Smooth muscle cell (in vitro differentiated cells): ENCODE results near the gene TMEM43. TPM values are rescaled to one million over a fixed set of nuclear protein-coding genes. Genes with fewer than 3 reads are reported as not detected.

Source experiments
- DNase-seq: peaks from one replicate; lab custom pipeline; 2025; ENCODE audit not compliant: unreplicated experiment; lab: John Stamatoyannopoulos, UW
- H2AFZ ChIP-seq: fragments of 200-600 bp; sonication (generic); 2 replicates; pipeline ENCODE4 v1.6.0; 2016; ENCODE audit warnings: antibody characterized with exemption, low read depth, mild to moderate bottlenecking
- H3F3A ChIP-seq: fragments of 200-600 bp; sonication (generic); 2 replicates; pipeline ENCODE4 v1.6.0; 2017; ENCODE audit warnings: antibody characterized with exemption, low read depth
- H3K27ac ChIP-seq: fragments of 200-600 bp; sonication (generic); 2 replicates; pipeline ENCODE4 v1.5.1; 2016; ENCODE audit warnings: low read depth, mild to moderate bottlenecking
- H3K27me3 ChIP-seq: fragments of 200-600 bp; sonication (generic); 2 replicates; pipeline ENCODE4 v1.6.1; 2016; ENCODE audit warnings: low read depth, mild to moderate bottlenecking
- H3K36me3 ChIP-seq: fragments of 200-600 bp; sonication (generic); 2 replicates; pipeline ENCODE4 v1.5.1; 2016; ENCODE audit warnings: low read depth
- H3K4me1 ChIP-seq: fragments of 200-600 bp; sonication (generic); 2 replicates; pipeline ENCODE4 v1.5.1; 2016; ENCODE audit warnings: low read depth
- H3K4me2 ChIP-seq: fragments of 200-600 bp; sonication (generic); 2 replicates; pipeline ENCODE4 v1.6.0; 2016; ENCODE audit warnings: mild to moderate bottlenecking
- H3K4me3 ChIP-seq: fragments of 200-600 bp; sonication (generic); 2 replicates; pipeline ENCODE4 v1.5.1; 2016; ENCODE audit warnings: mild to moderate bottlenecking
- H3K79me2 ChIP-seq: fragments of 200-600 bp; sonication (generic); 2 replicates; pipeline ENCODE4 v1.6.0; 2016; ENCODE audit warnings: low read depth, mild to moderate bottlenecking
- H3K9ac ChIP-seq: fragments of 200-600 bp; sonication (generic); 2 replicates; pipeline ENCODE4 v1.6.0; 2016; ENCODE audit warnings: low read depth
- H3K9me3 ChIP-seq: fragments of 200-600 bp; sonication (generic); replicated peaks from 2 replicates; pipeline ENCODE4 v1.5.1; 2016; ENCODE audit warnings: low read depth
- H4K20me1 ChIP-seq: fragments of 200-600 bp; sonication (generic); 2 replicates; pipeline ENCODE4 v1.6.0; 2016; ENCODE audit warnings: low read depth
- CTCF ChIP-seq: fragments of 200-600 bp; sonication (generic); IDR thresholded peaks from 2 replicates; pipeline ENCODE4 v1.5.1; 2017; ENCODE audit warnings: borderline replicate concordance, mild to moderate bottlenecking, antibody characterized with exemption; ENCODE audit not compliant: insufficient read depth, poor library complexity, severe bottlenecking
- WGBS: methylation state at CpG from one replicate; pipeline ENCODE4 v1.1.7; 2016; ENCODE audit warnings: low lambda C conversion rate; 5-methylcytosine and 5-hydroxymethylcytosine counted together
- polyA plus RNA-seq: library from polyadenylated mRNA; unstranded; fragments of >200 nt; fragmentation: Nextera tagmentation; extraction: Ambion mirVana; gene quantifications from 2 replicates; pipeline ENCODE4 v1.2.1, GENCODE V29; 2016
- total RNA-seq: library from RNA; depleted of rRNA; stranded (reverse); fragments of >200 nt; gene quantifications from 2 replicates; pipeline ENCODE4 v1.2.3, GENCODE V29; 2014

The TMEM43 gene
- total and polyA plus RNA-seq, 2 experiments from 2014 or later: 60.1 to 81.1 TPM

DNA sequence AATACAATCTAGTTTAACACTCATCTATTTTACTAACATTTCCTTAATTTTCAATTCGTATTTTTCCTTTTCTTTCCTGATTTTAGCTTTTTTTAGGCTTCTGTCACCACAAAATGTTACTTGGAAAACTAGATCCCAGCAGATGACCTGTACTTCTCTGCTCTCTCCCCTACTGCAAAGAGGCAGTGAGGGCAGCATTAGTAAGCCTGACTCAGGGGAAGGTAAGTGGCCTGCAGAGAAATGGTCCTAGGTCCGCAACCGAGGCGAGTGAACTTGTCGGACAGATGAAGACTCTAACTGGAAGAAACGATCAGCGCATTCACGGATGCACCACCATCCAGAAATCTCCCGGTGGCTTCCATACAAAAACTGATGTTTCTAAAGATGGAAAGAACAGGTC is 20.4 kb downstream of the TMEM43 start:
- no peak overlapping the region for H3K4me3 ChIP-seq
- H3K36me3 ChIP-seq: no peaks in the 10 kb centered on the region
- H3K9me3 ChIP-seq: no peaks in the 10 kb centered on the region
- H3K9ac ChIP-seq: peak overlapping the region; percentile 97
- DNase-seq: no peak
- H2AFZ ChIP-seq: no peak overlapping the region
- H3K4me2 ChIP-seq: peak overlapping the region; percentile 82
- H3K27me3 ChIP-seq: no peaks in the 10 kb centered on the region
- H3K27ac ChIP-seq: peak overlapping the region; percentile 100
- TF ChIP-seq CTCF: no peak
- H3K79me2 ChIP-seq: no peaks in the 10 kb centered on the region
- no peaks in the 10 kb centered on the region for H4K20me1 ChIP-seq
- H3F3A ChIP-seq: peaks cover 25% of the 10 kb centered on the region
- WGBS: 91% methylated on average over 9 of the region's 9 CpGs
- peaks cover 11% of the 10 kb centered on the region for H3K4me1 ChIP-seq

DNA sequence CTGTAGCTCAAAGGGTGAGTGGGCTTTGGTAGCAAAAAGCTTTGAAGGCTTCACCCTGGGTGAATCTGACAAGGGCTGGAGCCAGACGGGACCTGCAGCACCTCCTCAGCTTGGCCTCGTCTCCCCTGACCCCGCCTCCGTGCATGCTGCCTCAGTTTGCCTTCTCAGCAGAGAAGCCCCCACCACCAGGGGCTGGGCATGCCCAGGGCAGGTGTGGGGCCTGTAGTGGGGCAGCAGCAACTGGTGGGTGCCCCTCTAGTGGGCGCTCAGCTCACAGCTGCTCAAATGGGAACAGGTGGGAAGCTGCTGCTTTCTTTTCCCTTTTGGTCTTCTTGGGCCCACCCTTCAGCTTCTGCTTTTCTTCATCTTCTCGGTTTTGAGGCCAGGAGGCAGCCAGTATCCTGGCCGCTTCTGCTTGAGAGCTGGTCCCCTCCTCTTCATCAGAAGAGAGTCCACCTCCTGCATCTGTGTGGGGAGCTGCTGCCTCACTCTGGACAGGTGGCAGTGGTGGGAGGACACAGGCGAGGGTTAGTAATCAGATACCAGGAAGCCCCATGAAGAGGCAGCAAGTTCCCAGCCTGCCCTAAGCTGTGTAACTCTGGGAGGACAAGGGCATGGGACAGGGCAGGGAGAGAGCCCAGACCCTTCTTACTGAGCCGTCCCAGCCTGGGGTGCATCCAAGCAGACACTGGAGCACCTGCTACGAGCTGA is 21.0 kb downstream of the TMEM43 start:
- WGBS: 93% methylated on average over 10 of the region's 10 CpGs
- Histone ChIP-seq H2AFZ (no peak overlapping the region), H3K4me1 (peaks cover 11% of the 10 kb centered on the region), H3K9ac (no peak overlapping the region), H3K4me3 (no peak overlapping the region), H4K20me1 (no peaks in the 10 kb centered on the region), H3K27ac (peak overlapping the region; percentile 100), H3K36me3 (no peaks in the 10 kb centered on the region), H3K27me3 (no peaks in the 10 kb centered on the region), H3K4me2 (no peak overlapping the region), H3F3A (peaks cover 25% of the 10 kb centered on the region), H3K9me3 (no peaks in the 10 kb centered on the region), H3K79me2 (no peaks in the 10 kb centered on the region)
- DNase-seq: no peak
- no peak for TF ChIP-seq CTCF

GRCh38 chr3:14146381-14147065 is 21.7 kb downstream of the TMEM43 start:
- Histone ChIP-seq H3K9me3 (no peaks in the 10 kb centered on the region), H3K4me1 (peaks cover 11% of the 10 kb centered on the region), H4K20me1 (no peaks in the 10 kb centered on the region), H2AFZ (no peak overlapping the region), H3K9ac (no peak overlapping the region), H3K27me3 (no peaks in the 10 kb centered on the region), H3K79me2 (no peaks in the 10 kb centered on the region), H3K36me3 (no peaks in the 10 kb centered on the region), H3F3A (peaks cover 25% of the 10 kb centered on the region), H3K27ac (no peak overlapping the region), H3K4me3 (no peak overlapping the region), H3K4me2 (no peak overlapping the region)
- DNase-seq: no peak
- 95% methylated on average over 10 of the region's 10 CpGs for whole genome bisulfite sequencing
- TF ChIP-seq CTCF: no peak
